Keratinocyte (primary cell): ENCODE measurements around the gene CNFN. TPM values are rescaled to one million over a fixed set of nuclear protein-coding genes. Genes with fewer than 3 reads are reported as not detected.

Experiments
- DNase-seq: peaks from one replicate; pipeline ENCODE4 v3.0.0-alpha.2; 2011; ENCODE audit warnings: low read depth, missing footprints, low spot score
- FAIRE-seq: peaks from 2 replicates; lab custom pipeline; 2011; peaks lifted over from hg19 to GRCh38; lab: Jason Lieb, UNC
- H2AFZ ChIP-seq: 2 replicates; pipeline ENCODE4 v1.6.0; 2012; ENCODE audit warnings: low read length, control low read depth, inconsistent platforms; ENCODE audit not compliant: control insufficient read depth
- H3K27ac ChIP-seq: 2 replicates; pipeline ENCODE4 v1.5.1; 2011; ENCODE audit warnings: low read length; ENCODE audit not compliant: control insufficient read depth, insufficient read depth
- H3K27me3 ChIP-seq: 3 replicates; pipeline ENCODE4 v1.6.0; 2011; ENCODE audit warnings: low read length; ENCODE audit not compliant: control insufficient read depth, insufficient read depth; ENCODE audit errors: extremely low read depth
- H3K36me3 ChIP-seq, 2 experiments: 2 replicates in 1 of 2; 3 replicates in 1 of 2; pipeline ENCODE4 v1.5.1; 2011; ENCODE audit warnings: low read length in 2 of 2, mild to moderate bottlenecking in 1 of 2; ENCODE audit not compliant: control insufficient read depth in 2 of 2, insufficient read depth in 2 of 2; ENCODE audit errors: extremely low read depth in 1 of 2
- H3K4me1 ChIP-seq: 3 replicates; pipeline ENCODE4 v1.5.1; 2011; ENCODE audit warnings: low read length; ENCODE audit not compliant: control insufficient read depth, insufficient read depth; ENCODE audit errors: extremely low read depth
- H3K4me2 ChIP-seq: 3 replicates; pipeline ENCODE4 v1.6.0; 2011; ENCODE audit warnings: low read depth, low read length; ENCODE audit not compliant: control insufficient read depth, insufficient read depth; ENCODE audit errors: extremely low read depth
- H3K4me3 ChIP-seq, 3 experiments: fragments of 200-600 bp in 1 of 3; sonication (generic) in 1 of 3; 2 replicates in 2 of 3; 3 replicates in 1 of 3; pipeline ENCODE4 v1.5.1; 2011 to 2016; ENCODE audit warnings: low read length in 3 of 3, mild to moderate bottlenecking in 3 of 3, control low read depth in 2 of 3, inconsistent platforms in 1 of 3, low read depth in 1 of 3, mixed read lengths in 1 of 3, mixed run types in 1 of 3, moderate library complexity in 1 of 3; ENCODE audit not compliant: control insufficient read depth in 2 of 3, insufficient read depth in 2 of 3; ENCODE audit errors: extremely low read depth in 1 of 3
- H3K79me2 ChIP-seq: 2 replicates; pipeline ENCODE4 v1.6.0; 2012; ENCODE audit warnings: low read length; ENCODE audit not compliant: control insufficient read depth, insufficient read depth
- H3K9ac ChIP-seq: 3 replicates; pipeline ENCODE4 v1.6.0; 2011; ENCODE audit warnings: low read length; ENCODE audit not compliant: control insufficient read depth, insufficient read depth; ENCODE audit errors: extremely low read depth
- H3K9me1 ChIP-seq: 3 replicates; pipeline ENCODE4 v1.6.0; 2011; ENCODE audit warnings: low read length; ENCODE audit not compliant: control insufficient read depth, insufficient read depth; ENCODE audit errors: extremely low read depth
- H3K9me3 ChIP-seq: 2 replicates; pipeline ENCODE4 v1.5.1; 2012; ENCODE audit warnings: low read depth, low read length; ENCODE audit not compliant: control insufficient read depth
- H4K20me1 ChIP-seq: 3 replicates; pipeline ENCODE4 v1.6.0; 2011; ENCODE audit warnings: low read length; ENCODE audit not compliant: control insufficient read depth, insufficient read depth; ENCODE audit errors: extremely low read depth
- CTCF ChIP-seq, 3 experiments: IDR thresholded peaks in 1 of 3; conservative IDR thresholded peaks in 1 of 3; optimal IDR thresholded peaks in 1 of 3; 2 replicates in 2 of 3; 3 replicates in 1 of 3; pipeline versions ENCODE3 to v1.5.1; 2011; ENCODE audit warnings: low read length in 3 of 3, mild to moderate bottlenecking in 3 of 3, moderate library complexity in 2 of 3, control low read depth in 1 of 3, inconsistent platforms in 1 of 3; ENCODE audit not compliant: insufficient read depth in 2 of 3; ENCODE audit errors: extremely low read depth in 1 of 3
- EZH2 ChIP-seq: IDR thresholded peaks from one replicate; pipeline ENCODE4 v1.6.1; 2012; ENCODE audit warnings: inconsistent platforms, mild to moderate bottlenecking, low read length, moderate library complexity
- dilution Hi-C: fragments of 300-500 bp; cut with MboI; formaldehyde crosslinking; loops from one replicate; pipeline ENCODE4 v1.7.0; 2020; ENCODE audit warnings: low sequenced_read_pairs; ENCODE audit not compliant: extremely low pct_ligation_motif_present
- polyA plus RNA-seq, 5 experiments: library from polyadenylated mRNA; depleted of rRNA in 3 of 5; stranded (reverse) in 3 of 5; stranded (forward) in 1 of 5; unstranded in 1 of 5; fragments of >200 nt; gene quantifications; 1 replicate in 1 of 5; 2 replicates in 3 of 5; 3 replicates in 1 of 5; pipeline versions ENCODE4 v1.2.1 to v1.2.3, GENCODE V29; 2011 to 2012; ENCODE audit warnings: missing spikeins in 2 of 5, low read depth in 1 of 5, low replicate concordance in 1 of 5

Gene CNFN
- polyA plus RNA-seq, 1 donor (not counting 4 experiments of a cell fraction or from before 2014, with no cell fraction given), result 3.0 TPM

GRCh38 chr19:42407816-42408175, 17.7 kb upstream of the CNFN start:
- Histone ChIP-seq H3K9me1 (no peaks in the 10 kb centered on the region), H3K79me2 (no peaks in the 10 kb centered on the region), H3K4me1 (peaks cover 2% of the 10 kb centered on the region), H3K27me3 (no peaks in the 10 kb centered on the region), H3K9ac (no peak overlapping the region), H3K36me3 (peaks cover 12 to 15% of the 10 kb centered on the region in 2 experiments), H2AFZ (no peak overlapping the region), H3K4me3 (no peak overlapping the region), H4K20me1 (peaks cover 3% of the 10 kb centered on the region), H3K27ac (no peak overlapping the region), H3K4me2 (no peak overlapping the region), H3K9me3 (no peaks in the 10 kb centered on the region)
- TF ChIP-seq EZH2, result no peak
- TF ChIP-seq CTCF (optimal IDR thresholded peaks at IDR 0.05 in 1 of 3, IDR thresholded peaks at IDR 0.05 in 1 of 3, conservative IDR thresholded peaks at IDR 0.05 in 1 of 3; ENCODE audit: extremely low read depth in 1 of 3, insufficient read depth in 2 of 3, low read length in 3 of 3), result no peak
- DNase-seq (no peak), FAIRE-seq (no peak)
- dilution Hi-C loops, result no loop called here

GRCh38 chr19:42407085-42407815, 17.2 kb upstream of the CNFN start:
- no peak overlapping the region for H2AFZ ChIP-seq
- H3K4me1 ChIP-seq, result peaks cover under 1% of the 10 kb centered on the region
- no peak overlapping the region for H3K4me2 ChIP-seq
- TF ChIP-seq EZH2 (no peak), CTCF (optimal IDR thresholded peaks at IDR 0.05 in 1 of 3, IDR thresholded peaks at IDR 0.05 in 1 of 3, conservative IDR thresholded peaks at IDR 0.05 in 1 of 3; ENCODE audit: extremely low read depth in 1 of 3, insufficient read depth in 2 of 3, low read length in 3 of 3) (no peak)
- dilution Hi-C loops, result no loop called here
- no peak overlapping the region for H3K27ac ChIP-seq
- H3K9me1 ChIP-seq, result no peaks in the 10 kb centered on the region
- peaks cover 13 to 15% of the 10 kb centered on the region in 2 experiments for H3K36me3 ChIP-seq
- H3K9me3 ChIP-seq, result no peaks in the 10 kb centered on the region
- no peak overlapping the region for H3K4me3 ChIP-seq
- H4K20me1 ChIP-seq, result peaks cover 3% of the 10 kb centered on the region
- no peaks in the 10 kb centered on the region for H3K79me2 ChIP-seq
- no peak for DNase-seq
- no peak overlapping the region for H3K9ac ChIP-seq
- no peak for FAIRE-seq
- no peaks in the 10 kb centered on the region for H3K27me3 ChIP-seq
